GM19452 (cell line): Measurements from ENCODE around the gene TOP2B.
A peak's percentile ranks its signal among the peaks of the same experiment; 100 is the strongest.

Experiments used
- ATAC-seq: cut with Tn5 transposase; IDR thresholded peaks from one replicate; pipeline ENCODE4 v1.9.1; 2021; ENCODE audit not compliant: unreplicated experiment

TOP2B gene, protein sequence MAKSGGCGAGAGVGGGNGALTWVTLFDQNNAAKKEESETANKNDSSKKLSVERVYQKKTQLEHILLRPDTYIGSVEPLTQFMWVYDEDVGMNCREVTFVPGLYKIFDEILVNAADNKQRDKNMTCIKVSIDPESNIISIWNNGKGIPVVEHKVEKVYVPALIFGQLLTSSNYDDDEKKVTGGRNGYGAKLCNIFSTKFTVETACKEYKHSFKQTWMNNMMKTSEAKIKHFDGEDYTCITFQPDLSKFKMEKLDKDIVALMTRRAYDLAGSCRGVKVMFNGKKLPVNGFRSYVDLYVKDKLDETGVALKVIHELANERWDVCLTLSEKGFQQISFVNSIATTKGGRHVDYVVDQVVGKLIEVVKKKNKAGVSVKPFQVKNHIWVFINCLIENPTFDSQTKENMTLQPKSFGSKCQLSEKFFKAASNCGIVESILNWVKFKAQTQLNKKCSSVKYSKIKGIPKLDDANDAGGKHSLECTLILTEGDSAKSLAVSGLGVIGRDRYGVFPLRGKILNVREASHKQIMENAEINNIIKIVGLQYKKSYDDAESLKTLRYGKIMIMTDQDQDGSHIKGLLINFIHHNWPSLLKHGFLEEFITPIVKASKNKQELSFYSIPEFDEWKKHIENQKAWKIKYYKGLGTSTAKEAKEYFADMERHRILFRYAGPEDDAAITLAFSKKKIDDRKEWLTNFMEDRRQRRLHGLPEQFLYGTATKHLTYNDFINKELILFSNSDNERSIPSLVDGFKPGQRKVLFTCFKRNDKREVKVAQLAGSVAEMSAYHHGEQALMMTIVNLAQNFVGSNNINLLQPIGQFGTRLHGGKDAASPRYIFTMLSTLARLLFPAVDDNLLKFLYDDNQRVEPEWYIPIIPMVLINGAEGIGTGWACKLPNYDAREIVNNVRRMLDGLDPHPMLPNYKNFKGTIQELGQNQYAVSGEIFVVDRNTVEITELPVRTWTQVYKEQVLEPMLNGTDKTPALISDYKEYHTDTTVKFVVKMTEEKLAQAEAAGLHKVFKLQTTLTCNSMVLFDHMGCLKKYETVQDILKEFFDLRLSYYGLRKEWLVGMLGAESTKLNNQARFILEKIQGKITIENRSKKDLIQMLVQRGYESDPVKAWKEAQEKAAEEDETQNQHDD (N-terminal part only)

DNA sequence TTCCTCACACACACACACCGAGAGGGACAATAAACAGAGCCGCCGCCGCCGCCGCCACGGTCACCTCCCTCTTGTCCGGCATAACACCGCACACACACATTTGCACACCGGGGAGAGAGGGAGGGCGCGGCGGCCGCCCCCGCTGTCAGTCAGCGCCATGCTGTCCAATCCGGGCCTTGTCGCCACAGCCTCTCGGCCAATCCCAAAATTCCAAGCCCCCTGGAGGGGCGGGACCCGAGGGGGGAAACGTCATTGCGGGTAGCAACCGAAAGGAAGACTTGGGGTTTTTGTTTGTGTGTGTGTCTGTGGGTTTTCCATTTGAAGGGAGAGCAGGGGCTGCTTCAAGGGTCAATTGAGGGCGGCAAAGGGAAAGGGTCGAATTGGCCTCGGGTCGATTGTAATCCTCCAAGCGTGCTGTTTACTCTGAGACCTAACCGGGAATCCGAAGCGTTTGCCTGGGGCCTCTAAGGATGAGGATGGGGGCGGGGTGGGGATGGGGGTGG lies at the start of gene TOP2B:
Gene TOP2B (minus strand): TSS at position 96 of the 503 bp plus-strand sequence. CDS start 610 bp downstream, outside the sequence.
- ATAC-seq, result peak; percentile 90

DNA sequence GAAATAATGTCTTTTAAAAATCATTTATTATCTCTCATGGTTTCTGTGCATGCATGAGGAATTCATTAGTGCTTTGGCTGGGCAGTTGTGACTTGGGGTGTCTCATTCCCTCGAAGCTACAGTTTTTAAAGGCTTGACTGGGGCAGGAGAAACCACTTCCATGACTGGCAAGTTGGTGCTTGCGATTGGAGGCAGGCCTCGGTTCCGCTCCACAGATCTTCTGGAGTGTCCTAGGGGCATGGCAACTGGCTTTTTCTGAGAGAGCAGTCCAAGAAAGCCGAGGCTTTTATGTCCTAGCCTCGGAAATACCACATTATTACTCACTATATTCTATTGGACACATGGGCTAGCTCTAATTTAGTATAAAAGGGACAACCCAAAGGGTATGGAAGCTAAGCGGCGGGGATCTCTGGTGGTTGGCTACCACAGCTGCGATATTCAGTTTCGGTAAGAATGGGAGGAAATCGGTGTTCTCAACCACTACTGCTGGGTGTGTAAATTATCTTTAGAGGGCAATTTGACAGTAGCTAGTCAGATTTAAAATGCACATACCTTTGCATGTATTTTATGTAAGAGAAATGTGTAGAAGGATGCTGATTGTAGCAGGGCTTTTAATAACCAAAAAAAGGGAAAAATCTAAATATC lies 48.8 kb upstream of the TOP2B start:
- ATAC-seq, result no peak

DNA sequence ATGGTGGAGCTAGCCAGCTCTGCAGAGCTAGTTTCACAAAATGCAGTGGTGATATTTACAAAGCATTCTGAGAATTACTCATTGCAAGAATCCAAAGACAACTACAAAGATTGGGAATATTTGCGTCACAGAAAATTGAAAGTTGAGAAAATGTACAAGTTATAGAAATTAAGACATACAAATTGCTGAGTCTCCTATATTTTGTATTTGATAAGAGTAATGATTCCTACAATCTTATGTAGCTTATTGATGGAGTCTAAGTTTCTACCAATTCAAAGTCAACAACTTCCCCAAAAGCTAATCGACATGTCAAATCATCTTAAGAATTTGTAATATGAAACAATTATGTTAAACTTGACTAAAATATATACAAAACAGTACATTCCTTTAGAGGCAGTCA lies 46.4 kb upstream of the TOP2B start:
- ATAC-seq, result no peak

DNA sequence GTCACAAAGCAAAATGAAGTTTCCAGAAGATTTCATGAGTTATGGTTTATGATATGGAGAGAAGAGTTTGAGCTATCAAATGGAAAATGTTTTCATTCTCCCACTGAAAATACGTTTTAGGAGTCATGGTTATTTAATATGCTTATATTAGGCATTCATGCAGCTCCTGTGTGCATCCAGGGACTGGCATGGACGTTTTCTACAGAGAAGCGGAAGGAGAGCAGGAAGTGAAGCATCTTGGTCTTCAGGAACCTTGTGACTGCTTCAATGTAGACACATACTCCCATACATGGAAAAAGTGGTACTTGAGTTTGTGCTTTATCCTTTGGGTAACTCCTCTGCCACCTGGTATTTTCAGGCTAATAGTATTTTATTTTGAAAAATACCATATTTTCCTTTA lies 43.3 kb upstream of the TOP2B start:
- ATAC-seq, result no peak

DNA sequence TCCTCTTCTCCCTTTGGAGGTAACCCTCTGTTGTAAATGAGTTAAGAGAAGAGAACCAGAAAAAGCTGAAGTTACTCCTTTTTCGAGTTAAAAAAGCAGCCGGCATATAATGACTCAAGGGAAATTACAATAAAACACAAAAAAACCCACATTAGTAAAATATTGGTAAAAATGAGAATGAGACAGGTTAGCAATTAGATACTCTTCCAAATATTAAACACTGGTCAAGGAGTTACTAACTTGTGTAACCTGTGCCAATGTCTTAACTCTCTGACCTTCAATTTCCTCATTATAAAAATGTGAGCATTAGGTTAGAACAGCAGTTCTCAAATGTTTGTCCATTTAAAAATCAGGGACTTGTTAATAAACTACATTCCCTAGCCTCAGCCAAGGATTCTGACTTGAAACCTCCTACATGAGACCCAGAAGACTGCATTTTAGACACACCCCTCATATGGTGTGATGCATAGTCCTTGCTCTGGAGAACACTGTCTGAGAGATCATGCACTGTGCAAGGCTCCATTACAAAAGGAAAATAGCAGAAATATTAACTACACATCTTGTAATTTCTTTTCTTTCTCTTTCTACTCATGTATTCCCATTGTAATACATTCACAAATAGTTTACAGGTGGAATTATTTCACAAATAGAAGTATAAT lies 42.7 kb upstream of the TOP2B start:
- no peak for ATAC-seq

DNA sequence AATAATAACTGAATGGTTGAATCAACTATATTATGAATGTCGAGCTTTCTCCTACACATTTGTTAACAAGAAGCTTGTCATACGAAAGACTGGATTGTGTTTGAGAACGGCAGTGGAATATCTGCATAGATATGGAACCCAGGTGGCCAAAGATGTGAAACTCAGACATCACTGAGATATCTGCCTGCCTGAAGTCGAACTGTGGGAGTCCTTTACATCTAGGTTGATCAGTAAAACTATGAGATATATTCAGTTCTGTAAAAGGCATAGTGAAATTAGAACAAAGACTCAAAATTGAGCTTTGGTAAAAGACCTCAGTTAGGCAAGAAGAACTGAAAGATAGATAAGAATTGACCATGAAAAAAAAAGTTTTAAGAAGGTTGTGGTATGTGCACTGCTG lies 41.5 kb upstream of the TOP2B start:
- ATAC-seq, result no peak

DNA sequence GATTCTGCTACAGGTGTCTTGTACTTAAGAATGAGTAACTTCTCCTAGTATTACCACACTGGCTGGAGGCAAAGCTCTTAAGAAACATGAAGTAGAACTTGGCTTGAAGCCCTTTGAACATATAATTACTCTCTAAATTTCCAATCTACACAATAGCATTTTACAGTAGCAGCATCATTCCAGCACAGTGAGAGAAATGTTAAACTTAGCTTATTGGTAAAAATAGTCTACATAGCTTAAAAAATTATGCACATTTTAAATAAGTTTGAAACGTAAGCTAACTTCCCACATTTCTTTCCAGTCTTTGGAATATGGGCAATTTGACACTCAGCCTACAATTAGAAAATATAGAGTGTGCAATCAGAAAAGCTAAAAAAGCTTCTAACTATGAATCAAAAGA lies 32.8 kb upstream of the TOP2B start:
- no peak for ATAC-seq

DNA sequence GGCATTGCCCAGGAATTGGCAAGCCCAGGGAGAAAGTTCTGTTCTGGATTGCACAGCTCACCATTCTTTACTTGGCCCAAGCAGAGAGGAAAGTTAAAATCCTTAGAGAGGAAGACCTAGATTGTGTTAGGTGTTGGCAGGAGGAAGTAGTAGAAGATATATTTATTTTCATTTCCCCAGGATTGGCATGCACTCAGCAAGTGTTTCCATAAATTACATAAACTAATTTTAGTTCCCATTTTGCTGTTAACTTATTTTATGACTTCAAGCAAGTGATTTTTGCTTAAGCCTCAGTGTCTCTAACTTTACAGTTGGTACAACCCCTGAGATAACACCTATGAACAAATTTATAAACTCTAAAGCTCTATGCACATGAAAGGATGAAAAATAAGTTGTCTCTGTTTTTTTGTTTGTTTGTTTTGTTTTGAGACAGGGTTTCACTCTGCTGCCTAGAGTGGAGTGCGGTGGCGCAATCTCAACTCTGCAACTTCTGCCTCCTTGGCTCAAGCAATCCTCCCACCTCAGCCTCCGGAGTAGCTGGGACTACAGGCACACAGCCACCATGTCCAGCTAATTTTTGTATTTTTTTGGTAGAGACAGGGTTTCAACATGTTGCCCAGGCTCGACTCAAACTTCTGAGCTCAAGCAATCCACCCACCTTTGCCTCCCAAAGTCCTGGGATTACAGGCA lies 31.2 kb upstream of the TOP2B start:
- ATAC-seq, result no peak

DNA sequence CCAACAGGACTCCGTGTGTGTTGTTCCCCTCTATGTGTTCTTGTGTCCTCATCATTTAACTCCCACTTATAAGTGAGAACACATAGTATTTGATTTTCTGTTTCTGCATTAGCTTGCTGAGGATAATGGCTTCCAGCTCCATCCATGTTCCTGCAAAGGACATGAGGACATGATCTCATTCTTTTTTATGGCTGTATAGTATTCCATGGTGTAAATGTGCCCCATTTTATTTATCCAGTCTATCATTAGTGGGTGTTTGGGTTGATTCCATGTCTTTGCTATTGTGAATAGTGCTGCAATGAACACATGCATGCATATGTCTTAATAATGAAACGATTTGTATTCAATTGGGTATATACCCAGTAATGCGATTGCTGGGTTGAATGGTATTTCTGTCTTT lies 28.5 kb upstream of the TOP2B start:
- no peak for ATAC-seq

DNA sequence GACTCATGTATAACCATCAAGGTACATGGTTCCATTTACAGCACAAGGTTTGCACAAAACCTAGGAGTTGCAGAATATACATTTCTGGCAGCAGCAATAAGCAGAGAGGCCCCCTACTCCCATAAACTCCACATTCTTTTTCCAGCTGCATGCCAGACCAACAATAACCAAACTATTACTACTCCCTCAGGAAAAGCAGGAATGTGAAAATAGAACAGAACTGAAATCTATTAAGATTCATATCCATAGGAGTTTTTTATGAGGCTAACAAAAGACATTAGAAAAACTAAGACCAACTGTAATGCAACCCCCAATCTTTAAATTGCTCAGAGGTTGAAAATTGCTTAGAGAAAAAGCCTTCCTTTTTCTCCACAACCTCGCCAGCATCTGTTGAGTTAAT lies 27.6 kb upstream of the TOP2B start:
- no peak for ATAC-seq

DNA sequence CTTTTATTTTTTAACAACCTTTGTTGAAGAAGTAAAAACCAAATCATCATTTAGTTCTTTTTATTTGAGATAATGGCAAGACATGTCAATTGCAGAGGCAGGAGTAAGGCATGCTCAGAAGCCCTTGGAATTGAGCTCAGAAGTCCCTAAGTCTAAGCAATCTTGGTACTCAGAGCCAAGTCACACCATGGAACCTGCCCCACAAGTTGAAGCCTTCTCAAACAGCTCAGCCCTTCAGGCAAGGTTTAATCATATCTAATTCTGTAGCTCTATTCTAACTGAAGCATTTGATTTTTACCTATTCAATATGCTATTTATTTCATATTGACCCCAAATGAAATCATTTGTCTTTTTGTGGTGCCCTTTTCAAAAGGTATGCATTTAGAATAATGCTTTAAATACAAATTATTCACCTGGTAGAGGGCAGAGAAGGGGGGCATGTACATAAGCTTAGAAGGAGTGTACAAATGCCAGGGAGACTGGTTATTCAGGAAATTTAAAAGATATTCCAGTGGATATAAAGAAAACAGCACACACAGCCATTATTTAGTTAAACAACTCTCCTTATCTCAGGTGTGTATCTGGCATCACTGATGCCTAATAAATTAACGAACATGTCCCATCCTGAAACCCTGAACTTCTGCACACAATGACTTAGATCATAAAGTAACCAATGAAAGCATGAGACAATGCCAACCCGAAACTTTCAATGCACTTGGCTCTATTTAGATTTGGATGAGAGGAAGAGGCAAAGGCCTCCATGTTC lies 26.2 kb upstream of the TOP2B start:
- no peak for ATAC-seq

DNA sequence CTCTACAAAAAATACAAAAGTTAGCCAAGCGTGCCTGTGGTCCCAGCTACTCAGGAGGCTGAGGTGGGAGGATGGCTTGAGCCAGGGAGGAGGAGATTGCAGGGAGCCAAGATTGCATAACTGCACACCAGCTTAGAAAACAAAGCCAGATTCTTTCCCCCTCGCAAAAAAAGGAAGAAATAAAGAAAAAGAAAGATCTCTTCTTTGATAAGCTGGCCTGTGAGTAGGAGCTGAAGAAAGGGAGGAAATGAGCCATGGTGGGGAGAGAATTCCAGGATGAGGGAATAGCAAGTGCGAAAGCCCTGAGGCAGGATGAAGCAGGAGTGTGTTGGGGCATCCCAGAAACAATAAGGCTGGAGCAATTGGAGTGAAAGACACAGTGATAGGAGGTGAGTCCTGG lies 24.5 kb upstream of the TOP2B start:
- ATAC-seq, result no peak

DNA sequence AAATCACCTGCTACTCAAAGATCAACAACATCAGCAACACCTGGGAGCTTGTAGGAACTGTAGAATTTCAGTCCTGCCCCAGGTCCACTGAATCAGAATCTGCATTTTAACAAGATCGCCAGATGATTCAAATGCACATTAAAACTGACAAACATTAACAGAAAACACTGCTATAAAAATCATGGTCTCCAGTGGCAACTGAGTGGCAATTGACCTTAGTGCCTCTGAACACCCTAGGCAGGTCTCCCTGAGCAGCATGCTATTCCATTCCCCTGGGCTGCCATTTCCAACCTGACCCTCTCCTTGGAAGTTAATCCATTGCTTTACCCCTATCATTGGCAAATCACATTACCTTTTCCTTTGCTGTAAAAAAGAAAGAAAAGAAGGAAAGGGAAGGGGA lies 23.0 kb upstream of the TOP2B start:
- no peak for ATAC-seq

DNA sequence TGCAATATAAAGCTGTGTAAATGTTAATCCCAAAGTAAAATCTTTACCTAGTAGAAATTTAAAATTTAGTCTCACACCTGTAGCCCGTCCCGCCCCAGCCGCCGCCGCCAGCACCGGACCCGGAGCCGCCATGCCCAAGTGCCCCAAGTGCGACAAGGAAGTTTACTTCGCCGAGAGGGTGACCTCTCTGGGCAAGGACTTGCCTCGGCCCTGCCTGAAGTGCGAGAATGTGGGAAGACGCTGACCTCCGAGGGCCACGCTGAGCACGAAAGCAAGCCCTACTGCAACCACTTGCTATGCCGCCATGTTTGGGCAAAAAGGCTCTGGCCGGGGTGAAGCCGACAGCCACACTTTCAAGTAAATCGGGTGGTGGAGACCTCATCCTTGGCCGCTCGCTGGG lies 22.1 kb upstream of the TOP2B start:
- no peak for ATAC-seq

DNA sequence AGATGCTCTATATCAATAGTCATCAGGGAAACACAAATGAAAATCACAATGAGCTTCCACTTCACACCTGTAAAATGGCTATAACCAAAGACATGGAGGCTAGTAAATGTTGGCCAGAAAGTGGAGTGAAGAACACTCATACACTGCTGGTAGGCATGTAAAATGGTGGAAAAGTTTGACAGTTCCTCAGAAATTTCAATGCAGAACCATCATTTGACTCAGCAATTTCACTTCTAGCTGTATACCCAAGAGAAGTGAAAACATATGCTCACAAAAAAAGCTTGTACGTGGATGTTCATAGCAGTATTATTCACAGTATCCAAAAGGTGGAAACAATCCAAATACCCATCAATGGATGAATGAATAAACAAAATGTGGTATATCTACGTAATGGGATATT lies 19.2 kb upstream of the TOP2B start:
- no peak for ATAC-seq

DNA sequence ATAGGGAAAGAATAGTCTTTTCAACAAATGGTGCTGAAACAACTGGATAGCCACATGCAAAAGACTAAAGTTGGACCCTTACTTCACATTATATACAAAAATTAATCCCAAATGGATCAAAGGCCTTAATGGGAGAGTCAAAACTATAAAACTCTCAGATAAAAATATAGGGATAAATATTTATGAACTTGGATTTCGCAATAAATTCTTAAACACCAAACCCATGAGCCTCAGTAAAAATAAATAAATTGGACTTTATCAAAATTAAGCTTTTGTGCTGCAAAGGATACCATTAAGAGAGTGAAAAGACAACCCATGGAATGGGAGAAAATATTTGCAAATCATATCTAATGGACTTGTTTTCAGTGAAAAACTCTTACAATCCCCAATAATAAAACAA lies 18.7 kb upstream of the TOP2B start:
- ATAC-seq, result no peak

DNA sequence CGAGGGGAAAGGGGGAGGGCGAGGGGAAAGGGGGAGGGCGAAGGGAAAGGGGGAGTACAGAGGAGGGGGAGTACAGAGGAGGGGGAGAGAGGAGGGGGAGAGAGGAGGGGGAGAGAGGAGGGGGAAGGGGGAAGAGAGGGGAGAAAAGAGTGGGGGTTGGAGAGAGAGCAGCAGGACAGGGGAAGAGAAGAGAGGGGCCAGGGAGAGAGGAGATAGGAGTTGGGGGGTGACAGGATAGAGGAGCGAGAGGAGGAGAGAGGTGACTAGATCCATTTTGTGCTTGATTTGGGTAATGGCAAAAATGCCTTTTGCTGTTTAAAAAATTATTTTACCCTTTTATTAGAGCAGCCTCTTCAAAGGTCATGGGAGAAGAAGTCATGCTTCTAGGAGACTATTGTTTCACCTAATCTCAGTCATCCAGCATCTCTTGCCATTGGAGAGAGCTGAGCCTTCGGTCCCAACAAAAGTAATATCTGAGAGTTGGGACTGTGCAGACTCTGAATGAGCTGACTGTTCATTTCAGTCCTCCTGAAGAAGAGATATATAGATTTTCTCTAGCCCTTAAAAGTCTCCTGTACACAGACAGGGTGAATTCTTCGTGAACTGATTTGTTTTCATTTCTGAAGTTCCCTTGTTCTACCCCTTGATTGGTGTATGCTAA lies 15.1 kb upstream of the TOP2B start:
- no peak for ATAC-seq

DNA sequence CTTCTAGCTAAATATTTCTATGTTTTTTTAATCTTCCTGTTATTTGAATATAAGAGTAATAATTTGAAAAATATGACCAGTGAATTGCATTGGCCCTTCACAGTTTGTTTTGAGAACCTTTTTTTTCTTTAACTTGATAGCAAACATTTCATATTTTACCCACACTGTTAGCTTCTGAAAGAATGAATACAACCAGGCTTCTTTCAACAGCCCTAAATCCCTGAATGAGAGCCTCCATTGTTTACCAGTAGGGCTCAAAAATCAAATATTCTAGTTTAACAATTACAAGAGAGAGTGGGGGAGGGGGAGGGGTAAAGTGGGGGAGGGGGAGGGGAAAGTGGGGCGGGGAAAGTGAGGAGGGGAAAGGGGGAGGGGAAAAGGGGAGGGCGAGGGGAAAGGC lies 14.5 kb upstream of the TOP2B start:
- no peak for ATAC-seq

DNA sequence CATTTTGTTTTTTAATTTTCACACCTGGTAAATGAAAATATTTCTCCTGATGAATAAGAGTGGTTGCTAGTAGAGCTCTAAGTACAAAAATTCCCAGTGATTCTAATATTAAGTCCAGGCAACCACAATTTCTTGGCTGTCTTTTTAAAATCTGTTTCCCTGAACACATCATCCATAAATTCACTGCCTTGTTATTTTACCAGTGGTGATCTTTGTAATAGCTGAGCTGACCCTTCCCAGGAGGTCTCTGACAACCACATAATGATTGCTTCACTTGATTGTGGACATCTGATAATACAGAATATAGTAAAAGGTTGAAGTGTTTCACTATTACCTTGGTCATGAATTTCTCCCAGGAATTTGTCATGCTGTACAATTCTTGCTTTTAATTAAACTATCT lies 13.9 kb upstream of the TOP2B start:
- no peak for ATAC-seq
